Measurements from ENCODE around the gene RHOD. TPM values are rescaled to one million over a fixed set of nuclear protein-coding genes. Genes with fewer than 3 reads are reported as not detected.
A peak's percentile ranks its signal among the peaks of the same experiment; 100 is the strongest.

Gene RHOD
- total RNA-seq, 1 experiment from 2014 or later, result 2.6 TPM

DNA sequence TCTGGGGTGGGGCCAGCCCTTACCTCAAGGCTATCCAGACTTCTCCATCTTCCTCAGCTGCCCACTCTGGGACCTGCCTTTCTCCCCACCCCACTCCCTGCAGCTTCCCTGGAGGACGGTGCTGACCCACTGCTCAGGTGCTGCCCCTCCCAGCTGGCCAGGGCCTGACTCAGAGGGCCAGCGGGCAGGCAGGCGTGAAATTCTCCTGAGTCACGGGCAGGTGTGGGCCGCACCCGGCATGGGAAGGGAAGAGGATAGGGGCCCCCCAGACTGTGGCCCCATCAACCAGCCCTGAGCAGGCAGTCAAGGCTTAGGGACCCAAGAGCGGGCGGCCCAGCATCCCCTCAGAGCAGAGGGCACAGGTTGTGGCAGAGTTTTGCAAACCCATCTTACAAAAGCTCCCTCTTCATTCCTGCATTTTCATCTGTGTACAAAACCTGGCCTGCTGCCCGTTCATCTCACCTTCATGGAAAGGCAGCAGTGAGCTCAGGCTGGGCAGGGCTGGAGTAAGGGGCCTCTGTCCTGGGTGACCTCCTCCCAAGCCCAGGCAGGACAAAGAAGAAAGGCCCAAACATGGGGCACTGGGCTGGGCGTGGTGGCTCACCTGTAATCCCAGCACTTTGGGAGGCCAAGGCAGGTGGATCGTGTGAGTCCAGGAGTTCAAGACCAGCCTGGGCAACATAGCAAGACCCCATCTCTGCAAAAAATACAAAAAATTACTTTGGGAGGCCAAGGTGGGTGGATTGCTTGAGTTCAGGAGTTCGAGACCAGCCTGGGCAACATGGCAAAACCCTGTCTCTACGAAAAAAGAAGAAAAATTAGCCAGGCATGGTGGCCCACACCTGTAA is 6.1 kb downstream of the RHOD start:
- peak; percentile 56 for DNase-seq (ENCODE audit: low read depth)

DNA sequence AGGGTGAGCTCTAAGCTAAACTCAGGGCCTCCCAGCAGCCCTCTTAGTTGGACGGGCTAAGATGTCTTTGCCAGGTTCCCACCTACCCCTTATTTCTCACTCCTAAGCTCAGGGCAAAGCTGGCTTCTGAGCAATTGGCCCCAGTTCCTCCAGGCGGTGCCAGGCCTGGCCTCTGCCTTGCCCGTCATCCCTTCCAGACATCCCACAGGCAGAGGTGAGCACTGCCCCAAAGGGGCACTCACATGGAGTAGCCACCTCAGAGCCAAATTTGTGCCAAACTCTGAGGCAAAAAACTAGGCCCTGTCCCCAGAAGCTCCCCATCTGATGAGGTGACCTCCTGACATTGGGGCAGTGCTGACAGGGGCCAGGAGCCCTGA is 9.7 kb downstream of the RHOD start:
- DNase-seq (ENCODE audit: low read depth), result no peak

DNA sequence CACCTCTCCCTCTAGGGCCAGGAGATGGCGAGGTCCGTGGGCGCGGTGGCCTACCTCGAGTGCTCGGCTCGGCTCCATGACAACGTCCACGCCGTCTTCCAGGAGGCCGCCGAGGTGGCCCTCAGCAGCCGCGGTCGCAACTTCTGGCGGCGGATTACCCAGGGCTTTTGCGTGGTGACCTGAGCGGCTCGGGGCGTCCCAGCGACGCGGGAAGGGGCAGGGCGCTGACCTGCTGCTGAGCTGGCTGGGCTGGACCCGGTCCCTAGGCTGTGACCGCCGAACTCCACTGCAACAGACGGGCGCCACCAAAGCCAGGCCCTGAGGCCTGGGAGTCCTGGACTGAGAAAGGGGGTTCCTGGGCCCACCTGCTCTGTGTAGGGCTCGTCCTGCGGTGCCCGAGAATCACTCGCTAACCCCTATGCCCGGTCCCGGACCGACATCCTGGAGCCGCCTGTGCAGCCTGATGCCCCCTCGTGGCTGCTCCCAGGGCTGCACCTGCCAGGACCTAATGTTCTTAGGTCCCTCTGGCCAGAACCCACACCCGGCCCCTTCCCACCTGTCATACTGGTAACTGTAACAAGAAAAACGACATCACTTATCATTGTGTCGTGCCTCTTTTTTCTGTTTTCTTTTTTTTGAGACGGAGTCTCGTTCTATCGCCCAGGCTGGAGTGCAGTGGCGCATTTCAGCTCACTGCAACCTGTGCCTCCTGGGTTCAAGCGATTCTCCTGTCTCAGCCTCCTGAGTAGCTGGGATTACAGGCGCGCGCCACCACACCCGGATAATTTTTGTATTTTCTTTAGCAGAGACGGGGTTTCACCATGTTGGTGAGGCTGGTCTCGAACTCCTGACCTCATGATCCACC is 15.0 kb downstream of the RHOD start:
- peak; percentile 62 for DNase-seq (ENCODE audit: low read depth)

DNA sequence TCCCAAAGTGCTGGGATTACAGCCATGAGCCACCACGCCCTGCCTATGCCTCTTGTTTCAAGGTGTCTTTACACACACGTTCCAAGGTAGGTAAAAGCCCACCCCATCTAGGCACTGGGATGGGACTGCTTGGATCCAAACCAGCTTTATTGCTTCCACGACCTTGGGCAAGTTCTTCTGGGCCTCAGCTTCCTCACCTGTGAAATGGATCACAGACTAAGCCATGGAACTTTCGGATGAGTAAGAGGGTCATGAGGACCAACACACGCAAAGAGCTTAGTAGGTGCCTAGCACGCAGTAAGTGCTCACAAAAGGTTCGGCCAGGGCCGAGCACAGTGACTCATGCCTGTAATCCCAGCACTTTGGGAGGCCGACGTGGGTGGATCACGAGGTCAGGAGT is 15.6 kb downstream of the RHOD start:
- no peak for DNase-seq (ENCODE audit: low read depth)

- no peak for DNase-seq (ENCODE audit: low read depth)
These were observed 17.3 kb downstream of the RHOD start for GRCh38 chr11:67073908-67074307.

DNA sequence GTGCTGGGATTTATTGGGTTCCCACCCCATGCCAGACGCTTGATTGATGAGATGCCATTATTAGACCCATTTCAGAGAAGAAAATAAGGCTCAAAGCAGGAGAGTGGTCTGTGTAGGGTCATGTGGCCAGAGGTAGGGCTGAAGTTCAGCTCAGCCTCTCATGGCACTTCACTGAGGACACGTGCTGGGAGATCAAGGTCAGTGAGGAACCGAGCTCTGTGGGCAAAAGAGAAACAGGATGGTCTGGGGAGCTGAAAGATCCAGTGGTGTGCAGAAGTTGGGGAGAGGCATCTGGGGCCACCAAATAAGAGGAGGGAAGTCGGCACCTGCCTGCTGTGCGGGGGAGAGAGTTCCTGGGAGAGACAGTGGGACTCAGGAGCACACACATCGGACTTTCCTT is 19.6 kb downstream of the RHOD start:
- no peak for DNase-seq (ENCODE audit: low read depth)

DNA sequence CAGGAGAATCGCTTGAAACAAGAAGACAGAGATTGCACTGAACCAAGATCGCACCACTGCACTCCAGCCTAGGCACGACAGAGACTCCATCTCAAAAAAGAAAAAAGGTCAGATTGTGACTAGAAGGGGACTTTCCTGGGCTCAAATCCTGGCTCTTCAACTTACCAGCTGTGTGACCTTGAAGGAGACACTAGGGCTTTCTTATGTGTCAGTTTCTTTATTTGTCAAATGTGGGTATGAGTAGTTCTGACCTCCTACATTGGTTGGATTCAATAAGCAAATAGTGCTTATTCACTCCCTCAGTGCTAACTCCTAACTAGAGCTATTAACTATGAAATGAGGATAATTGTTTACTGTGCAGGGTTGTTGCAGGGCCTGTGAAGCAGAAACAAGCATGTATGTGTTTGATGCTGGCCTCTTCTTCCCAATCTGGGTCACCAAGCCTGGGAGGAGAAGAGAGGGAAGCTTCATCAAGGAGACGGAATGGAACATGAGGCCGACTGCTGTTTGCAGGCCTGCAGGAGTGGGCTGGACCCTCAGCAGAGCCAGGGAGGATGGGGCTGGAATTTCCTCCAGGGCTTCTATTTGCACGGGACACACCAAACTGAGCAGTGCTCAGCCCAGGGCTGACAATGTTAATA is 22.5 kb downstream of the RHOD start:
- DNase-seq (ENCODE audit: low read depth), result no peak

- no peak for DNase-seq (ENCODE audit: low read depth)
These were observed 25.6 kb downstream of the RHOD start for GRCh38 chr11:67082071-67082791.

DNA sequence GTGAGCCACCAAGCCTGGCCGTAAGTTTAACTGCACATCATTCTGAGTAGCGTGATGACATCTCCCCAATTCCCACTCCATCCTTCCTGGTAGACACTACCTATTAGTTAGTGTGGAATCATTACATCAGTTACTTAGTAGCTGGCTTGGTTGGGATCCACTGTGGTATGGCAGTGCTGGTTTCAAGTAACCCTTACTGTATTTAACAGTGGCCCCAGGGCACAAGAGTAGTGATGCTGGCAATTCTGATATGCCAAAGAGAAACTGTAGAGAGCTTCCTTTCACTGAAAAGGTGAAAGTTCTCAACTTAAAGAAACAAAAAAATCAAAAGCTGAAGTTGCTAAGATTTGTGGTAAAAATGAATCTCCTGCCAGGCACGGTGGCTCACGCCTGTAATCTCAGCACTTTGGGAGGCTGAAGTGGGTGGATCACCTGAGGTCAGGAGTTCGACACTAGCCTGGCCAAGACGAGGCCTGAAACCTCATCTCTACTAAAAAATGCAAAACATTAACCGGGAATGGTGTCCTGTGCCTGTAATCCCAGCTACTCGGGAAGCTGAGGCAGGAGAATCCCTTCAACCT is 27.2 kb downstream of the RHOD start:
- DNase-seq (ENCODE audit: low read depth), result peak; percentile 63

- DNase-seq (ENCODE audit: low read depth), result no peak
These were observed 29.0 kb downstream of the RHOD start for GRCh38 chr11:67085617-67086016.

GRCh38 chr11:67090717-67091116 is 34.1 kb downstream of the RHOD start:
- no peak for DNase-seq (ENCODE audit: low read depth)

DNA sequence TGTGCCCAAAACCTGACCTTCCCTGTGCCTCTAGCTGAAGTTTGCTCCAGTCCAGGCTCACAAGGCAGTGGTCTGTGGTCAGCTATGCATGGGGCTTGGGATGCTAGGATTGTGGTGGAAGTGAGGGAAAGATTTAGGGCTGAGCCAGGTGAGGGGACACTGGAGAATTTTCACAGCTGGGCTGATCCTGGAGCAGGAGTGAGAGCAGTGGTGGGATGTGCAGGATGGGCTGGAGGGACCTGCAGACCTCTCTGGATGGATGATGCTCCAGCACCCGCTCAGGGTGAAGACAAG is 38.5 kb downstream of the RHOD start:
- DNase-seq (ENCODE audit: low read depth), result no peak

DNA sequence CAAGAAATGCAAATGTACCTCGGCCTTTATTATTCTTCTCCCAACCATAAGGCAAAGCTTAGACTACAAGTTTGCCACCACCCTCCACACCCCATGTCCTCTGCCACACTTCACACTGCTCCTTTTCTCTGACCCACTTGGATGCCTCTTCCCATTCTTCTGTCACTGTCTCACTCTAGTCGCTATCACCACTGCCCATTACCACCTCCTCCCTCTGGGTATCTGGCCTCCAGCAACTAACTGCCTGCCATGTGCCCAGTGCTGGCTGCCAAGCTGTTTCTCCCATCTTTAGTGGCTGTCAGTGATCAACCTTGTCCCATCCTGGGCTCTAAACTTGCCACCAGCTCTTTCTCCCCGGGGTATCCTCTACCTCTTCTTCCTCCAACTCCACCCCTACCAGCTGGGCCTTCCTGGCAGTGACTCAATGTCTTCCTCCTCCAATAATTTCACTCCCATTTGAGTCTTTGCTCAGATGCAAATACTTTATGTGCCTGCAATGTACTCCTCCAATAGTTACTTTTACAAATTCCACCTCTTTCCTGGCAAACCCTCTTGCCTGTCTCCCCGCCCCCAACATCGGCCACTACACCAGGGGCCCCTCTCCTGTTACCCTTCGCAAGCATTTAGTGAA is 42.3 kb downstream of the RHOD start:
- DNase-seq (ENCODE audit: low read depth), result no peak

- no peak for DNase-seq (ENCODE audit: low read depth)
These were observed 43.2 kb downstream of the RHOD start for GRCh38 chr11:67099831-67100324.

GRCh38 chr11:67102664-67103063 is 46.0 kb downstream of the RHOD start:
- DNase-seq (ENCODE audit: low read depth), result no peak

GRCh38 chr11:67105964-67106363 is 49.3 kb downstream of the RHOD start:
- no peak for DNase-seq (ENCODE audit: low read depth)

GRCh38 chr11:67111261-67111660 is 54.6 kb downstream of the RHOD start:
- no peak for DNase-seq (ENCODE audit: low read depth)

DNA sequence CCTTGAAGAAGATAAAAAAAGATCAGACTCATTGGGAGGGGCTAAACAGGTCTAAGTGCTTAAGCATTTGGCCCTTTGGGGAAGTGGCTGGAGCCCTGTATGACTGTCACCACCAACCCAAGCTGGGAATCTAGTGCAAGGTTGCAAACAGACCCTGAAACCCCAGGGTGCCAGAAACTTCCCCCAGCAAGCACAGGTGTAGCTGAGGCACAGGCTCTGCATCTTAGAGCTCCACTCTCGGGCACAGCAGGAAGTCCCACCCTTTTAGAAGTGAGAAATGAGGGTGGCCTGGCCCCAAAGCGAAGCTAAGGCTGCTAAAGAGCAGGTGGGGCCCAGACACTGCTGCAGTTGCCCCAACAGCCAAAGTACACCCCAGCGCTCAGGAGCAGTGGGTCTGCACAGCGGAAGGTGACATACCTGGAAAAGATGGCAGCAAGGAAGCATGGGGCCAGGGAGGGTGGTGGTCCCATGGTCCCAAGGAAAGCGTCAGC is 56.6 kb downstream of the RHOD start:
- no peak for DNase-seq (ENCODE audit: low read depth)

DNA sequence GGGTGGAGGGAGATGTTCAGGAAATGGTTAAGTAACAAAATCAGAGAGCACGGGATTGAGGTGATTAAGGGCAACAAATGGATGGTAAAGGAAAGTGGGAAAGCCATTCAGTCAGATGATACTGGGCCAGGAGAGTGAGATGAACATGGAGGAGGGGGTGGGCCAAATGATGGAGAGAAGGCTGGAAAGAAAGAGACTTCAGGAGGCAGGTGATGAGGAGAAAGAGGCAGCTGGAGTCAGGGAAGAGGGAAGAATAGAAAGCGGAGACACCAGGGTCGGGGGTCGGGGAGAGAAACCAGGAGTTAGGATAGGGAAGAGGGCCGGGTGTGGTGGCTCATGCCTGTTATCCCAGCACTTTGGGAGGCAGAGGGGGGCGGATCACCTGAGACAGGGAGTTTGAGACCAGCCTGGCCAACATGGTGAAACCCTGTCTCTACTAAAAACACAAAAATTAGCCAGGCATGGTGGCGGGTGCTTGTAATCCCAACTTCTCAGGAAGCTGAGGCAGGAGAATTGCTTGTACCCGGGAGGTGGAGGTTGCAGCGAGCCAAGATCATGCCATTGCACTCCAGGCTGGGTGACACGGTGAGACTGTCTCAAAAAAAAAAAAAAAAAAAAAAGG is 57.7 kb downstream of the RHOD start:
- no peak for DNase-seq (ENCODE audit: low read depth)

DNA sequence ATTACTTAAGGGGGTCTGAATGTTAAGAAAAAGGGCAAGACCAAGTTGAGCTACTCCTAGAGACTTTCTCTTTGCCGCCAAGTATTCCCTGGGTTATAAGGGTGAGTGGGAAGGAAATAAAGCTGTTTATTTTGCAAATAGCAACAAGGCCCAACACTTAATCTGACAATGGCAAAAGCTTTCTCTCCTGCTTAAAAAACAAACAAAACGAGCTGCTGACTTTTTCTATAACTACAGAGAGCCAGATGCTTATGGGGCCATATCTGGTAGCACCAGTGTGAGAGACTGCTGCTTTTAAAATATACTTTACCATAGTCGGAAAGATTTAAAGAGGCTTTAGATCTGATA is 60.1 kb downstream of the RHOD start:
- DNase-seq (ENCODE audit: low read depth), result no peak

DNA sequence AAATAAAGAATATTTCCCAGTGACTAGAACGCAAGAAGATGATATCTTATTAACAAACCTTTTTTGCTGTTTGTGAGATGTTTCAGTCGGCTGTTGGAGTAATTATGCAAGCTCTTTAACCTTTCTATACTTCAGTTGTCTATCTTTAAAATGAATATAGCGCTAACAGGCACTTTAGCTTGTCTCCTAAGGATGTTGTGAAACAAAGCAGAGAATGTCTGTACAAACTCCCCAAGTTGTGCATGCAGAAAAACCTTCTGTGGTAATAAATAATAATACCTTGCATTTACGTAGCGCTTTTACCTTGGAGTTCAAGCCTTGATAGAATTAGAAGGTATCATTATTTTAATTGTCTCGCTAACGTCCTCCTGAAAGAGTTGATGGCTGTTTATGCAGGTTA is 60.5 kb downstream of the RHOD start:
- DNase-seq (ENCODE audit: low read depth), result no peak
